ENCODE results near the gene CNOT1.
"Not testable (repeated sequence)": the region's sequence is repeated elsewhere in the genome, so short reads cannot be mapped to it uniquely, and the experiment has no call there.

CNOT1 gene

DNA sequence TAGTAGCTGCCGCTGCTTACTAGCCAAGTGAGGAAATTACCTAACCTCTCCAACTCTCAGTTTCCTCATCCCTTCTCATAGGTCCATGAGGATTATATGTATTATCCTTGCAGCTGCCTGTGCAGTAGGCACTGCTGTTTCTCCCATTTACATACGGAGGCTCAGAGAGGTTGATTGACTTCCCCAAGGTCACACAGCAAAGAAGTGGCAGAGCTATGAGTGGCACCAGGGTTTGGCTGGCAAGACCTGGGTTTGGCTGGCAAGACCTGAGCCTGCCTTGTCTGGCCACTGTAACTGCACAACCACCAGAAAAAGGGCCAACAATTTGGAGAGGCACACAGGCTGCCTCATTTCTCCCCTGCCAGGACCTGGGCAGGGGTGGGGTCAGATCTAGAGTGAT is 132.2 kb downstream of the CNOT1 start:
- Histone ChIP-seq H3K36me3 (ENCODE audit: control insufficient read depth in 1 of 2, insufficient read depth in 2 of 2, low read length in 2 of 2) (no peaks in the 10 kb centered on the region), H3K27me3 (ENCODE audit: control insufficient read depth in 1 of 2, insufficient read depth in 2 of 2, low read length in 2 of 2) (peaks cover 28 to 29% of the 10 kb centered on the region in 2 donors), H3K9ac (ENCODE audit: low read depth in 1 of 2, low read length in 2 of 2) (no peak overlapping the region), H3K27ac (ENCODE audit: low read depth, low read length) (no peak overlapping the region), H3K4me1 (ENCODE audit: control insufficient read depth in 1 of 2, insufficient read depth in 2 of 2, low read length in 2 of 2) (peaks cover 16 to 21% of the 10 kb centered on the region in 2 donors), H3K4me3 (ENCODE audit: low read depth in 1 of 2, low read length in 2 of 2) (no peak overlapping the region), H3K9me3 (ENCODE audit: control insufficient read depth in 1 of 2, low read length in 2 of 2) (no peaks in the 10 kb centered on the region)

DNA sequence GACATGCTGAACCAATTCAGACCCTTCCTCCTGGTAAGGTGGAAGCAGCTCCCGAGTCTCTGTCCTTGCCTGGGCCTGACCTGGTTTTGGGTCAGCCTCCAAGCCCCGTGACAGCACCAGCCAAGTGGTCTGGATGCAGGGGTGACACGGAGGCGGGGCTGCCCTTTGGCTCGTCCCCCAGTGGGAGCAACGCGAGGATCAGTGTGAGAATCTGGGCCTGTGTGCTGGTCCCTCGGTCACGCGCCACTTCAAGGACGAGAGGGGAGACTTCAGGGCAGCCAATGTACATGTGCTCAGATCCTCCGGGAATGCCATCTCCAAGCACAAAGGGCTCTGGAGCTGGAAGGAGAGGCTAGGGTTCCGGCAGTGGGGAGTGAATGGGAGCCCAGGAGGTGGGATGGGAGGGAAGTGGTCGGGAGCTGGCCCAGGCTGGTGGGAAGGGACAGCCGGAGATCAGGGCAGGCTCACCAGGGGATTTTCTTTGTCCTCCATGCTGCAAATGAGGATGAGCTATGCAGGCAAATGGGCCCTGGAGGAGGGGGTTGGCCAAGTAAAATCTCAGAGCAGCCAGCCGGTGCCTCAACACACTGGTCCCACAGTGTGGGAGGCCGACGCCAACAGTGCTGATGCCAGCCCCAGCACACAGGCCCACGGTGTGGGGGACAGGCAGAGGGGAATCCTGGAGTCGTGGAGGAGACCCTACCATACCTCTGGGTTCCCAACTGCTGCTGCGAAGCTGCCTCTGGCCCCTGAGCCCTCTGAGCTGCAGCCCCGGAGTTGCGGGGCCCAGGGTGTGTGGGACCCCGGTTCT is 133.9 kb downstream of the CNOT1 start:
- Histone ChIP-seq H3K4me3 (ENCODE audit: low read depth in 1 of 2, low read length in 2 of 2) (peak overlapping the region in 1 of 2 donors; percentile 34), H3K9ac (ENCODE audit: low read depth in 1 of 2, low read length in 2 of 2) (no peak overlapping the region), H3K9me3 (ENCODE audit: control insufficient read depth in 1 of 2, low read length in 2 of 2) (no peaks in the 10 kb centered on the region), H3K27me3 (ENCODE audit: control insufficient read depth in 1 of 2, insufficient read depth in 2 of 2, low read length in 2 of 2) (peaks cover 10 to 12% of the 10 kb centered on the region in 2 donors), H3K4me1 (ENCODE audit: control insufficient read depth in 1 of 2, insufficient read depth in 2 of 2, low read length in 2 of 2) (peaks cover 8 to 11% of the 10 kb centered on the region in 2 donors), H3K36me3 (ENCODE audit: control insufficient read depth in 1 of 2, insufficient read depth in 2 of 2, low read length in 2 of 2) (no peaks in the 10 kb centered on the region), H3K27ac (ENCODE audit: low read depth, low read length) (peak overlapping the region; percentile 32)

DNA sequence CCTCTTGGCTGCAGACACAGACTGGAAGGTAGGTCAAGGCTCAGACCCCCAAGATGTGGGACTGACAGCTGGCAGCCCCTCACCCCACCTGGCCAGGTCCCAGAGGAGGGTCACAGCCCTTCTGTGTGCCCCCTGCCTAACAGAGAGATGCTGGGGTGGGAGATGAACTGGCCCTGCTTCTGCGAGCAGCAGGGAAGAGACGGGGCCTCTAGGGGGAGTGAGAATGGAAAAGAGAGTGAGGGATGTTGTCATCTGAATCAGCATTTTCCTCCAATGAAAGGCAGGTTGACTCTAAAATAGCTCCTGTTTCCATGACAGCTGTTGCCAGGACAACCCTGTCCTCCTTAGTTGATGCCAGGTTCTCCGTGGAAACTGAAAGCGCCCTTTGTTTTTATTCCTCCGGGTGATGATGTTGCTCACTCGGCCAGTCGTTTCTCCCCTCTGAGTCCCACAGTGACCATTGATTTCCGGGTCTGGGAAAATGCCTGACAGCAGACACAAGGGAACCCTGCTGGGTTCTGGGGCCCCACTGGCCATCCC is 134.6 kb downstream of the CNOT1 start:
- H3K27me3 ChIP-seq (ENCODE audit: control insufficient read depth in 1 of 2, insufficient read depth in 2 of 2, low read length in 2 of 2), result peaks cover 4 to 6% of the 10 kb centered on the region in 2 donors
- peak overlapping the region; percentile 32 for H3K27ac ChIP-seq (ENCODE audit: low read depth, low read length)
- no peaks in the 10 kb centered on the region for H3K9me3 ChIP-seq (ENCODE audit: control insufficient read depth in 1 of 2, low read length in 2 of 2)
- H3K4me1 ChIP-seq (ENCODE audit: control insufficient read depth in 1 of 2, insufficient read depth in 2 of 2, low read length in 2 of 2), result peaks cover 2 to 5% of the 10 kb centered on the region in 2 donors
- H3K36me3 ChIP-seq (ENCODE audit: control insufficient read depth in 1 of 2, insufficient read depth in 2 of 2, low read length in 2 of 2), result no peaks in the 10 kb centered on the region
- no peak overlapping the region for H3K9ac ChIP-seq (ENCODE audit: low read depth in 1 of 2, low read length in 2 of 2)
- peak overlapping the region in 1 of 2 donors; percentile 34 for H3K4me3 ChIP-seq (ENCODE audit: low read depth in 1 of 2, low read length in 2 of 2)

DNA sequence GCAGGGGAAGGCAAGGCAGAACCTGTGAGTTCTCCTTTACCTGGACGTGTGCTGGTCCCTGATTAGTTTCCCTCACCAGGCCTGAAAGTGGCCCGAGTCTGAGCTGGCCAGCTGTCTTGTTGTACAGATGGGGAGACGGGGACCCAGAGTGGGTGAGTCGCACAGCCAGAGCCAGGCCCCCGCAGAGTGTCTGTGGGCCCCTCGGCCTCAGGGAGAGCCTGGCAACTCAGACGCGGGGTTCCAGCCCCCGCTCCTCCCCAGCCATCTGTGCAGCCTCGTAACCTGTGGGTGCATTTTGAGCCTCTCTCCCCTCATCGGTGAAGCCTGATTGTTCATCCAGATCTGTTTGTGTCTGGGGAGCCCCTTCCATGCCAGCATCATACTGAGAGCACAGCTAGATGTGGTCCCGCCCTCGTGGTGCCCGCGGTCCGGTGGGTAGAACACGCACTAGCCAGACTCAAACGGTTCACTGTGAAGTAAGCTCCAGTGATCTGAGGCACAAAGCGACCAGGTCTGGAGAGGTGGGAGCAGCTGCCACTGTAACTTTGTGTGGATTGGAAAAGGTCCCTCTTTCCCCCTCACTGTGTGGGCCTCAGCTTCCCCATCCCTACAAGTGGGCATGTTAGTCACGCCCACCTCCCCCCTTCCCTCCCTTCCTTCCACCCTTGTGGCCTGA is 135.7 kb downstream of the CNOT1 start:
- no peak overlapping the region for H3K27ac ChIP-seq (ENCODE audit: low read depth, low read length)
- H3K27me3 ChIP-seq (ENCODE audit: control insufficient read depth in 1 of 2, insufficient read depth in 2 of 2, low read length in 2 of 2), result peaks cover 0 to 4% of the 10 kb centered on the region in 2 donors
- H3K4me3 ChIP-seq (ENCODE audit: low read depth in 1 of 2, low read length in 2 of 2), result no peak overlapping the region
- H3K36me3 ChIP-seq (ENCODE audit: control insufficient read depth in 1 of 2, insufficient read depth in 2 of 2, low read length in 2 of 2), result no peaks in the 10 kb centered on the region
- H3K9me3 ChIP-seq (ENCODE audit: control insufficient read depth in 1 of 2, low read length in 2 of 2), result no peaks in the 10 kb centered on the region
- peaks cover 0 to 4% of the 10 kb centered on the region in 2 donors for H3K4me1 ChIP-seq (ENCODE audit: control insufficient read depth in 1 of 2, insufficient read depth in 2 of 2, low read length in 2 of 2)
- no peak overlapping the region for H3K9ac ChIP-seq (ENCODE audit: low read depth in 1 of 2, low read length in 2 of 2)

DNA sequence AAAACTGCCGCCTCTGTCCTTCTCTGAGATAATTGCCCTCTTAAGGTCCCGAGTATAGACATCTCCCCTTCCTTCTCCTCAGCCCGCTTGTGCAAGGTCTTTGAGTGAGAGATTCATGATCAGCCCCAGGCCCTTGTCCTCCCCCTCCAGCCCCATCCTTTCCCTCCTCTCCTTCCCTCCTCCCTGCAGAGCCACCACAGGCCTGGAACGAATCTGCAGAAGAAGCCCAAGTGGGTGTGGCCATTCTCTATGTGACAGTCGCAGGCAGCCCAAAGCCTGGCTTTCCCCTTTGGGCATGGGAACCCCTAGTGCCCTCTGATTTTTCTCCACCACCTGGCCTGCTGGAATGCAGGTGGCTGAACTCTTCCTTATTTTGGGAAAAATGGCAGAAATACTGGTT is 136.9 kb downstream of the CNOT1 start:
- Histone ChIP-seq H3K36me3 (ENCODE audit: control insufficient read depth in 1 of 2, insufficient read depth in 2 of 2, low read length in 2 of 2) (no peaks in the 10 kb centered on the region), H3K9me3 (ENCODE audit: control insufficient read depth in 1 of 2, low read length in 2 of 2) (no peaks in the 10 kb centered on the region), H3K27me3 (ENCODE audit: control insufficient read depth in 1 of 2, insufficient read depth in 2 of 2, low read length in 2 of 2) (peaks cover 0 to 4% of the 10 kb centered on the region in 2 donors), H3K27ac (ENCODE audit: low read depth, low read length) (no peak overlapping the region), H3K4me3 (ENCODE audit: low read depth in 1 of 2, low read length in 2 of 2) (no peak overlapping the region), H3K9ac (ENCODE audit: low read depth in 1 of 2, low read length in 2 of 2) (no peak overlapping the region), H3K4me1 (ENCODE audit: control insufficient read depth in 1 of 2, insufficient read depth in 2 of 2, low read length in 2 of 2) (peaks cover 0 to 4% of the 10 kb centered on the region in 2 donors)

DNA sequence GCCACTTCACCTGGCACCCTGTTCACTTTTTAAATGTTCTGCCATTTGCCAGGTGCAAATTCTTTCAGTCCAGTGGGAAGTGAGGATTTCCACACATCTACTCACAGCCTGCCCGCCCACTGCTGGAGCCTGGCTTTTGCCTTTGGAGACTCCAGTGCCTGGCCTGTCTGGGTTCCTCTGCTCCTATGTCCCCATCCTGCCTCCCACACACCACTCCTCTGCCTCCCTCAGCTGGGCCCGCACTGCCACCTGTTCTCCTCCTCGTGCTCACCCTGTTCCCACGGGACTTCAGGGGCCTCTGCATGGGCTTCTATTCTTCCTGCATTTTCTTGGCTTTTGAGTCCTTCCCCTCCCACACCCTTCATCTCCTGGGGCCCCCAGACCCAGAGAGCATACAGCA is 137.6 kb downstream of the CNOT1 start:
- no peak overlapping the region for H3K4me3 ChIP-seq (ENCODE audit: low read depth in 1 of 2, low read length in 2 of 2)
- H3K4me1 ChIP-seq (ENCODE audit: control insufficient read depth in 1 of 2, insufficient read depth in 2 of 2, low read length in 2 of 2), result peaks cover 0 to 4% of the 10 kb centered on the region in 2 donors
- H3K9ac ChIP-seq (ENCODE audit: low read depth in 1 of 2, low read length in 2 of 2), result no peak overlapping the region
- no peaks in the 10 kb centered on the region for H3K36me3 ChIP-seq (ENCODE audit: control insufficient read depth in 1 of 2, insufficient read depth in 2 of 2, low read length in 2 of 2)
- no peaks in the 10 kb centered on the region for H3K9me3 ChIP-seq (ENCODE audit: control insufficient read depth in 1 of 2, low read length in 2 of 2)
- no peak overlapping the region for H3K27ac ChIP-seq (ENCODE audit: low read depth, low read length)
- H3K27me3 ChIP-seq (ENCODE audit: control insufficient read depth in 1 of 2, insufficient read depth in 2 of 2, low read length in 2 of 2), result peaks cover 0 to 4% of the 10 kb centered on the region in 2 donors

DNA sequence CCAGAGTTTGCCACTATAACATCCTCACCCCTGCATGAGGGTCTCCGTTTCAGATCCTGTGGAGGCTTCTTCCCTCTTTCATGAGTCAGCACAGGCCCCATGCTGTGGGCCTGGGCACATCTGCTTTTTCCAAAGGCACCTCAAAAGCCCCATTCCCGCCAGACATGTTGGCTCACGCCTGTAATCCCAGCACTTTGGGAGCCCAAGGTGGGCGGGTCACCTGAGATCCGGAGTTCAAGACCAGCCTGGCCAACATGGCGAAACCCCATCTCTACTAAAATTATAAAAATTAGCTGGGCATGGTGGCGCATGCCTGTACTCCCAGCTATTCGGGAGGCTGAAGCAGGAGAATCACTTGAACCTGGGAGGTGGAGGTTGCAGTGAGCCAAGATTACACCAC is 139.1 kb downstream of the CNOT1 start:
- not testable (repeated sequence) for H3K36me3 ChIP-seq (ENCODE audit: control insufficient read depth in 1 of 2, insufficient read depth in 2 of 2, low read length in 2 of 2); H3K4me1 ChIP-seq (ENCODE audit: control insufficient read depth in 1 of 2, insufficient read depth in 2 of 2, low read length in 2 of 2); H3K27ac ChIP-seq (ENCODE audit: low read depth, low read length); H3K4me3 ChIP-seq (ENCODE audit: low read depth in 1 of 2, low read length in 2 of 2); H3K9ac ChIP-seq (ENCODE audit: low read depth in 1 of 2, low read length in 2 of 2); H3K9me3 ChIP-seq (ENCODE audit: control insufficient read depth in 1 of 2, low read length in 2 of 2); H3K27me3 ChIP-seq (ENCODE audit: control insufficient read depth in 1 of 2, insufficient read depth in 2 of 2, low read length in 2 of 2)

DNA sequence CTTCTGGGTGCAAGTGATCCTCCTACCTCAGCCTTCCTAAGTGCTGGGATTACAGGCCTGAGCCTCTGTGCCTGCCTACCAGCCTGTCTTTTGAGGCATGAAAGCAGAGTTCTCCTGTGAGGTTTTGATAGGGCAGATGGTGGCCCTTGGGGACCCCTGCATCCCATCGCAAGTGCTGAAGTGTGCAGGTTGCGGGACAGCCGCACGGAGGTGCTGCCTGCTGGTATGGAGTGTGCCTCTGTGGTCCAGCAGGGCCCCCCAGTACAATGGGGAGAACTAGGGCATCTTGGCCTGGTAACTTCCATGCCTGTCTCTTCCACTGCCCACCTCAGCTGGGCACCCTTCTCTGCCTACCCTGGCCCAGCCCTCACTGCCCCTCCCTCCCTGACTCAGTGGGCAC is 139.6 kb downstream of the CNOT1 start:
- Histone ChIP-seq H3K9ac (ENCODE audit: low read depth in 1 of 2, low read length in 2 of 2) (no peak overlapping the region), H3K9me3 (ENCODE audit: control insufficient read depth in 1 of 2, low read length in 2 of 2) (no peaks in the 10 kb centered on the region), H3K4me3 (ENCODE audit: low read depth in 1 of 2, low read length in 2 of 2) (no peak overlapping the region), H3K4me1 (ENCODE audit: control insufficient read depth in 1 of 2, insufficient read depth in 2 of 2, low read length in 2 of 2) (no peaks in the 10 kb centered on the region), H3K27ac (ENCODE audit: low read depth, low read length) (no peak overlapping the region), H3K36me3 (ENCODE audit: control insufficient read depth in 1 of 2, insufficient read depth in 2 of 2, low read length in 2 of 2) (no peaks in the 10 kb centered on the region), H3K27me3 (ENCODE audit: control insufficient read depth in 1 of 2, insufficient read depth in 2 of 2, low read length in 2 of 2) (peaks cover 0 to 4% of the 10 kb centered on the region in 2 donors)

DNA sequence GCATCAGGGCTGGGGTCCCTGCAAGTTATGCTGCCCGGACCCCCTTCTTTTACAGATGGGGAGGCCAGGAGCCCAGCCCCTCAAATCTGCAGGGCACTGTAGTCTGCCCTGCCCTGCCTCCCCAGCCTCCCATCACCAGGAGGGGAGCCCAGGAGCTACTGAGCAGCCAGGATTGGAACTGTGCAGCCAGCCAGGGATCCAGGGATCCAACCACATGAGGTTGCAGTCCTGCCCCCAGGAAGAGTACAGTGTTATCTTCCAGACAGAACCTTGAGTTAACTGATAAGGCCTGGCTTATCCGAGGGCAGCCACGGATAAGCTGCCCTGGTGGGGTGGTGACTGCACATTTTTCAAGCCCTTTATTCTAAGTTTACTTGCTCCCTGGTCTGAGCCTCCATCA is 141.1 kb downstream of the CNOT1 start:
- Histone ChIP-seq H3K9ac (ENCODE audit: low read depth in 1 of 2, low read length in 2 of 2) (no peak overlapping the region), H3K27ac (ENCODE audit: low read depth, low read length) (no peak overlapping the region), H3K36me3 (ENCODE audit: control insufficient read depth in 1 of 2, insufficient read depth in 2 of 2, low read length in 2 of 2) (no peaks in the 10 kb centered on the region), H3K9me3 (ENCODE audit: control insufficient read depth in 1 of 2, low read length in 2 of 2) (no peaks in the 10 kb centered on the region), H3K4me1 (ENCODE audit: control insufficient read depth in 1 of 2, insufficient read depth in 2 of 2, low read length in 2 of 2) (no peaks in the 10 kb centered on the region), H3K27me3 (ENCODE audit: control insufficient read depth in 1 of 2, insufficient read depth in 2 of 2, low read length in 2 of 2) (no peaks in the 10 kb centered on the region), H3K4me3 (ENCODE audit: low read depth in 1 of 2, low read length in 2 of 2) (no peak overlapping the region)

Data from duodenal mucosa (tissue), 2 donors.